MM.1S (cell line): ENCODE data around the gene ULK4.
"Not testable (repeated sequence)": the region's sequence is repeated elsewhere in the genome, so short reads cannot be mapped to it uniquely, and the experiment has no call there.

Experiments used
- DNase-seq: peaks from one replicate; pipeline ENCODE4 v3.0.0-alpha.2; 2015
- H2AFZ ChIP-seq: fragments of 300-600 bp; sonication (generic); 2 replicates; pipeline ENCODE4 v1.6.0; 2016; ENCODE audit warnings: antibody characterized with exemption, low read length
- H3F3A ChIP-seq: fragments of 300-600 bp; sonication (generic); 2 replicates; pipeline ENCODE4 v1.6.1; 2016; ENCODE audit warnings: mild to moderate bottlenecking, antibody characterized with exemption, low read length, moderate library complexity, mixed read lengths; ENCODE audit not compliant: insufficient read depth
- H3K27ac ChIP-seq: fragments of 300-600 bp; sonication (generic); 2 replicates; pipeline ENCODE4 v1.5.1; 2016; ENCODE audit warnings: mild to moderate bottlenecking, low read length
- H3K27me3 ChIP-seq: fragments of 300-600 bp; sonication (generic); replicated peaks from 2 replicates; pipeline ENCODE4 v1.6.0; 2016; ENCODE audit warnings: low read length; ENCODE audit not compliant: insufficient read depth
- H3K36me3 ChIP-seq: fragments of 300-600 bp; sonication (generic); replicated peaks from 2 replicates; pipeline ENCODE4 v1.6.1; 2016; ENCODE audit warnings: mild to moderate bottlenecking, low read length, mixed read lengths; ENCODE audit not compliant: insufficient read depth
- H3K4me1 ChIP-seq: fragments of 300-600 bp; sonication (generic); 2 replicates; pipeline ENCODE4 v1.6.1; 2016; ENCODE audit warnings: low read length, mixed read lengths
- H3K4me2 ChIP-seq: fragments of 300-600 bp; sonication (generic); 2 replicates; pipeline ENCODE4 v1.6.0; 2016; ENCODE audit warnings: low read depth, low read length
- H3K4me3 ChIP-seq: fragments of 300-600 bp; sonication (generic); 2 replicates; pipeline ENCODE4 v1.5.1; 2016; ENCODE audit warnings: low read length, mixed read lengths
- H3K79me2 ChIP-seq: fragments of 300-600 bp; sonication (generic); 2 replicates; pipeline ENCODE4 v1.6.1; 2016; ENCODE audit warnings: mixed run types, low read length, mixed read lengths
- H3K9ac ChIP-seq: fragments of 300-600 bp; sonication (generic); 2 replicates; pipeline ENCODE4 v1.6.1; 2016; ENCODE audit warnings: low read length, mixed read lengths
- H3K9me2 ChIP-seq: fragments of 300-600 bp; sonication (generic); replicated peaks from 2 replicates; pipeline ENCODE4 v1.6.1; 2016; ENCODE audit warnings: mild to moderate bottlenecking, low read length, mixed read lengths; ENCODE audit not compliant: insufficient read depth
- H3K9me3 ChIP-seq: fragments of 300-600 bp; sonication (generic); replicated peaks from 2 replicates; pipeline ENCODE4 v1.6.1; 2016; ENCODE audit warnings: mild to moderate bottlenecking, low read length, mixed read lengths; ENCODE audit not compliant: insufficient read depth
- H4K20me1 ChIP-seq: fragments of 300-600 bp; sonication (generic); 2 replicates; pipeline ENCODE4 v1.6.1; 2016; ENCODE audit warnings: mild to moderate bottlenecking, low read length, moderate library complexity, mixed read lengths; ENCODE audit not compliant: insufficient read depth
- CTCF ChIP-seq: fragments of 300-600 bp; sonication (generic); IDR thresholded peaks from 2 replicates; pipeline ENCODE4 v1.5.1; 2016; ENCODE audit warnings: antibody characterized with exemption, low read length, mixed read lengths
- EZH2 ChIP-seq: fragments of 300-600 bp; sonication (generic); optimal IDR thresholded peaks from 2 replicates; pipeline ENCODE3; 2017; ENCODE audit warnings: low read depth, mild to moderate bottlenecking, antibody characterized with exemption, low read length, mixed read lengths
- EZH2phosphoT487 ChIP-seq: fragments of 300-600 bp; sonication (generic); IDR thresholded peaks from 2 replicates; pipeline ENCODE4 v1.6.1; 2018; ENCODE audit warnings: antibody characterized with exemption, low read length

Gene ULK4

GRCh38 chr3:41792806-41793205 lies 169.1 kb downstream of the ULK4 start:
- TF ChIP-seq EZH2phosphoT487 (no peak), CTCF (peak; percentile 34)
- Histone ChIP-seq H3K36me3 (no peaks in the 10 kb centered on the region), H3K4me1 (peaks cover 32% of the 10 kb centered on the region), H2AFZ (peak overlapping the region; percentile 64), H3K4me2 (peak overlapping the region; percentile 56), H3K9ac (no peak overlapping the region), H3K9me3 (no peaks in the 10 kb centered on the region), H3K79me2 (no peaks in the 10 kb centered on the region), H3K9me2 (no peaks in the 10 kb centered on the region), H3K4me3 (no peak overlapping the region), H3K27me3 (no peaks in the 10 kb centered on the region), H3F3A (peaks cover 15% of the 10 kb centered on the region), H3K27ac (peak overlapping the region; percentile 57; the same call in 1 of the 2 replicates), H4K20me1 (no peaks in the 10 kb centered on the region)
- DNase-seq = peak; percentile 79

DNA sequence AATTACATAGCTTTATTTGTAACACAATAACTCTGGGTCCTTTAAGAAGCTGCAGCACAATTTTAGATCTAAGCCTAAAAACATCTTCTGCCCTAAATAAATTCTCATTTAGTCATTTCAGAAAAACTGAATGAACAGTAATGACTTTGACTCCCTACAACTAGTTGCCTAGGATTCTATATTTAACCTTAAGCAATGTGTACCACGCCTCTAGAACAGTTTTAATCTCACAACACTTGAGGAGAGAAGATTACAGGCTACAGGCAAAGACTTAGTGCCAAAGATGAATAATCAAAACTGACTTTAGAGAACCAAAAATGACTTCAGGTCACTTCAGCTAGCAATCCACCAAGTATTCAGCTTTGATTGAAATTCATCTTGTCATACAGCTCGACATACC lies 192.8 kb downstream of the ULK4 start:
- H2AFZ ChIP-seq = no peak overlapping the region
- H3F3A ChIP-seq = no peaks in the 10 kb centered on the region
- H3K27me3 ChIP-seq = no peaks in the 10 kb centered on the region
- H3K36me3 ChIP-seq = no peaks in the 10 kb centered on the region
- H3K9me3 ChIP-seq = no peaks in the 10 kb centered on the region
- no peak for DNase-seq
- no peaks in the 10 kb centered on the region for H3K79me2 ChIP-seq
- H4K20me1 ChIP-seq = no peaks in the 10 kb centered on the region
- H3K9ac ChIP-seq = no peak overlapping the region
- no peak overlapping the region for H3K4me3 ChIP-seq
- TF ChIP-seq EZH2phosphoT487 (no peak), EZH2 (no peak), CTCF (no peak)
- H3K4me2 ChIP-seq = no peak overlapping the region
- H3K4me1 ChIP-seq = no peaks in the 10 kb centered on the region
- H3K9me2 ChIP-seq = no peaks in the 10 kb centered on the region
- H3K27ac ChIP-seq = no peak overlapping the region

GRCh38 chr3:41768363-41768762 lies 193.5 kb downstream of the ULK4 start:
- Histone ChIP-seq H3K4me2 (no peak overlapping the region), H3K27ac (no peak overlapping the region), H3K36me3 (no peaks in the 10 kb centered on the region), H3K4me1 (no peaks in the 10 kb centered on the region), H2AFZ (no peak overlapping the region), H3F3A (no peaks in the 10 kb centered on the region), H3K4me3 (no peak overlapping the region), H3K79me2 (no peaks in the 10 kb centered on the region), H3K9ac (no peak overlapping the region), H3K9me3 (no peaks in the 10 kb centered on the region), H4K20me1 (no peaks in the 10 kb centered on the region), H3K27me3 (no peaks in the 10 kb centered on the region), H3K9me2 (no peaks in the 10 kb centered on the region)
- TF ChIP-seq CTCF (no peak), EZH2 (no peak), EZH2phosphoT487 (no peak)
- DNase-seq = no peak

GRCh38 chr3:41762867-41763266 lies 199.0 kb downstream of the ULK4 start:
- not testable (repeated sequence) for H4K20me1 ChIP-seq, H3K27ac ChIP-seq, H3K4me1 ChIP-seq, H3K4me3 ChIP-seq, H3F3A ChIP-seq, H3K9ac ChIP-seq, H3K4me2 ChIP-seq, H3K36me3 ChIP-seq, H2AFZ ChIP-seq, H3K9me2 ChIP-seq, H3K79me2 ChIP-seq, H3K27me3 ChIP-seq, DNase-seq, H3K9me3 ChIP-seq
